ENCODE results near the gene TAS2R3.

The TAS2R3 gene

GRCh38 chr7:141785706-141786552, 22.0 kb downstream of the TAS2R3 start:
- in situ Hi-C loops (cut with MboI; ENCODE audit: low sequenced_read_pairs): no loop called here

GRCh38 chr7:141788296-141788695, 24.4 kb downstream of the TAS2R3 start:
- in situ Hi-C loops (cut with MboI; ENCODE audit: low sequenced_read_pairs): no loop called here

- in situ Hi-C loops (cut with MboI; ENCODE audit: low sequenced_read_pairs): no loop called here
Observed at GRCh38 chr7:141789917-141790316, 26.0 kb downstream of the TAS2R3 start, which contains the start of gene TAS2R5. TSS of gene TAS2R5 (plus strand) at chr7:141790217. CDS start at chr7:141790362, 145 bp downstream.

- in situ Hi-C loops (cut with MboI; ENCODE audit: low sequenced_read_pairs): no loop called here
Observed at GRCh38 chr7:141792526-141792925, 28.6 kb downstream of the TAS2R3 start.
